WI38 (cell line): Measurements from ENCODE around the gene USH2A.

ENCODE experiments used
- H3K4me3 ChIP-seq: 2 replicates; pipeline ENCODE4 v1.5.1; 2011; ENCODE audit warnings: low read depth, mild to moderate bottlenecking, control low read depth, low read length
- CTCF ChIP-seq: IDR thresholded peaks from 2 replicates; pipeline ENCODE4 v1.5.1; 2012; ENCODE audit warnings: low read depth, mild to moderate bottlenecking, control low read depth, low read length

USH2A gene

GRCh38 chr1:215731699-215732098 lies 691.5 kb downstream of the USH2A start:
- no peak for TF ChIP-seq CTCF

GRCh38 chr1:215730600-215730999 lies 692.6 kb downstream of the USH2A start:
- TF ChIP-seq CTCF: no peak

More at GRCh38 chr1:215731699-215732098, 691.5 kb downstream of the USH2A start:
- H3K4me3 ChIP-seq: no peak overlapping the region

GRCh38 chr1:215728169-215728568 lies 695.1 kb downstream of the USH2A start:
- no peak for TF ChIP-seq CTCF
- H3K4me3 ChIP-seq: no peak overlapping the region

More at GRCh38 chr1:215730600-215730999, 692.6 kb downstream of the USH2A start:
- H3K4me3 ChIP-seq: no peak overlapping the region

GRCh38 chr1:215720126-215720525 lies 703.1 kb downstream of the USH2A start:
- no peak overlapping the region for H3K4me3 ChIP-seq
- no peak for TF ChIP-seq CTCF

GRCh38 chr1:215719552-215719951 lies 703.7 kb downstream of the USH2A start:
- TF ChIP-seq CTCF: no peak
- no peak overlapping the region for H3K4me3 ChIP-seq

GRCh38 chr1:215718575-215719287 lies 704.5 kb downstream of the USH2A start:
- no peak overlapping the region for H3K4me3 ChIP-seq
- no peak for TF ChIP-seq CTCF

GRCh38 chr1:215717677-215718426 lies 705.4 kb downstream of the USH2A start:
- no peak overlapping the region for H3K4me3 ChIP-seq
- TF ChIP-seq CTCF: no peak
